Hematopoietic multipotent progenitor cell (in vitro differentiated cells): ENCODE data around the gene MED15. TPM values are rescaled to one million over a fixed set of nuclear protein-coding genes. Genes with fewer than 3 reads are reported as not detected.
A peak's percentile ranks its signal among the peaks of the same experiment; 100 is the strongest.

Experiments
- DNase-seq, 3 donors: peaks; one replicate each; pipeline ENCODE4 v3.0.0-alpha.2; 2011 to 2015; ENCODE audit warnings: low read depth in 2 of 3, low spot score in 2 of 3
- total RNA-seq: library from RNA; depleted of rRNA; stranded (reverse); fragments of >200 nt; gene quantifications from one replicate; pipeline ENCODE4 v1.2.3, GENCODE V29; 2012

The MED15 gene
- total RNA-seq, 1 donor: 97.8 TPM

DNA sequence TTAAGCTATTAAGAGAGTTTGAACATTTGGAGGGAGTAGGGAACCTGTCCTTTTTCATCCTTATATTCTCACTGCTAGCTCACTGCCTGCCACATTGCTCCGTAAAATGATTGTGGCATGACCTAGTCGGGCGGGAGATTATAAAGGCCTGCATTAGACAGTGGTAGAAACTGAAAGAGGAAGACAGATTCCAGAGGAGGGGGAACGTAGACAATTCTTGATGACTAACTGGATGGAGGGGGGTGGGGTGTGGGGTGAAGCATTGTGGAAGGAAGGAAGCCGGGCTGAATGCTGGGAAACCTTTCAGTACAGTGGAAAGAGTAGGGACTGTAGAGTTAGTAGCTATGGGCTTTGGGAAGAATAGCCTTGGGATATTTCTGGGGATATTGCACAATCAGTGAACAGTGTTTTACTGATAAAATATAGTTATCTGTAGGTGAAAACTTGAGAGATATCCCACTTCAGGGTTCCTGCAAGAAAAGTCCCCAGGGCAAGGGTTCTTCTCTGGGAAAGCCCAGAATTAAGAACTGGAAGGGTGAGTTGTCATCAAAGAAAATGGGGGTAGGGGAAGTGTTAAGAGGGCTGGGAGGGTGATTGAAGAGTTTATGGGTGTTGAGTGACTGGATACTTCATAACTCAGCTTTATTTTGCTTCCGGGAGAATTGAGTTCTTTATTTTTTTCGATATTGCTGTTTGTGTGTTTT is 2.1 kb downstream of the MED15 start:
- DNase-seq: peak in 2 of 3 donors; percentile 84 to 89

- no peak for DNase-seq
These were observed 3.6 kb downstream of the MED15 start for GRCh38 chr22:20510811-20511577.

DNA sequence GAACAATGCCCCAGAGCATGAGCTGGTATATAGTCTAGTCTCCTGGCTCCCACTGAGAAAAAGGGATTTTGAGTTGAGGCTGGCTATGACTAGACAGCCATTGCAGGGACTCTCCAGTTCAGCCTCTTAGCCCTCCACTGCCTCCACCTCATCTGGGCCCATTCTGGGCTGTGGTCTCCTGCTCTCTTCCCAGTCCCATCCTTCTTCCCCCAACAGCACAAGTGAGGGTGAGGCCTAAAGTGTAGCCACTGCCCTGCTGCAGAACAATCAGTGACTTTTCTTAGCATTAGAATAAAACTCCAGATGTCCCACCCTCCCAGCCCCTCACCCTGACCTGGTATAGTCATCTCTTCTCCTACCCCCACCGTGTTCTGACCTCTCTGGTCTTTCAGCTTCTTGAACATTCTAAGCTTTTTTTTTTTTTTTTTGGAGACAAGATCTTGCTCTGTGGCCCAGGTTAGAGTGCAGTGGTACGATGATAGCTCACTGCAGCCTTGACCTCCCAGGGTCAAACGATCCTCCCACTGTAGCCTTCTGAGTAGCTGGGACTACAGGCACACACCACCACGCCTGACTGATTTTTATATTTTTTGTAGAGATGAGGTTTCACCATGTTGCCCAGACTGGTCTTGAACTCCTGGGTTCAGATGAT is 4.3 kb downstream of the MED15 start:
- no peak for DNase-seq

DNA sequence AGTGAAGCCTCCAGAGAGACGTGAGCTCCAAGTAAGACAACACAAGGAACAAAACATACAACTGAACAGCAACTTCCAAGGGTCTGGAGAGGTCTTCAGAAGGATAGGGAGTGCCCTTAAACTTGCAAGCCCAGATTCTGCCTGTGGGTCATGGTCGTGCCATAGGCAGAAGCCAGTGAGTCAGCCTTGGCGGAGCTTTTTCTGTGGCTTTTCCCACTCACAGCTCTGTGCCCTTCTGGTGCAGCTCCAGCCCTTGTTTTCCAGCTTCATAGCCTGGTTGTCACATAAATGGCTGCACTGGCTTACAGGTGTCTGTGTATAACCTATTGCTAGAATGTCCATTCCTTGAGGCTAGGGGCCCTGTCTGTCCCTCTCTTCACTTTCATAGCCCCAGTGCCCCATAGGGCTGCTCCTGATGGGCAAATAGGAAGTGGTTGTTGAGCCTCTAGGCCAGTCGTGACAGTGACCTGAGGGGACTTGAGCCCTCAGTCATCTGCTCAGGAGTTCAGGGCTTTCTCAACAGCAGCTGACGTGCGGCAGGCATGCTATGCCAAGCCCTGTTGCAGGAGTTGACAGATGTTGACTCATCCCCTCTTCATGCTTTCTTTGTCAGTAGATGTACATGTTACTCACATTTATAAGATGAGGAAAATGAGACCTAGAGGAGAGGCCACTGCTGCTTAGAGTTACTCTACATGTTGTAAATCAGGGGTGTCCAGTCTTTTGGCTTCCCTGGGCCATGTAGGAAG is 7.4 kb downstream of the MED15 start:
- DNase-seq: no peak

GRCh38 chr22:20516399-20516798 is 9.0 kb downstream of the MED15 start:
- no peak for DNase-seq

GRCh38 chr22:20517422-20517821 is 10.0 kb downstream of the MED15 start:
- no peak for DNase-seq

DNA sequence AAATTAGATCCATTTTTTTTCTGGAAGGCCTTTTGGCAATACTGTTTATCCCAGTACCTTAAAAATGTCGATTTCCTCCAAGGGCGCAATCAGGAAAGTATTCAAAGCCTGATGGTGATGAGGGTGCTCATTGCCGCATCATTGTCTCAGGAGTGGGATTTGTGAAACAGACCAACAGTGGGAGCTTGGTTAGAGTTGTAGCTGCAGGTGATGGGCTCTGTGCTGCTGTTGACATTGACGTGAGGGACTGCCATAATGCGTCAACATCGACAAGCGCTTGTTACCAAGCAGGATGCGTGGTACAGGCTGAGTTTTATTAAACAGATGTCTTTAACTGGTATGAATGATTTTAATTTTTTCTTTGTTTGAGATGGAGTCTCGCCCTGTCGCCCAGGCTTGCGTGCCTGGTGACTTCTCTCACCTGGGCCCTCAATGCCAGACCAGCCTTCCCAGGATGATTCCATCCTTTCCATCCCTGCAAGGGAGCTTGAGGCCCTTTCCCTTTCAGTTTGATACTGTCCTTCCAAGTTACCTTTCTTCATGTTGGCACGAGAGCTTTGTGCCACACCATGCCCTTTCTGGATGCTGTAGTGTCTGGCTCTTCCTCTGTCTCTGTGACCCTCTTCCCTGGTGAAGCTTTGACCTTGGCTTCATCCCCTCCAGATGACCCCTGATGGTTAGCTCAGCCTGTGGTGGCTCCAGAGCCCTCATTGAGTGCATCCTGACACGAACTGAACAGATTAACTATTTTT is 10.6 kb downstream of the MED15 start:
- no peak for DNase-seq

GRCh38 chr22:20519558-20519957 is 12.1 kb downstream of the MED15 start:
- DNase-seq: no peak

DNA sequence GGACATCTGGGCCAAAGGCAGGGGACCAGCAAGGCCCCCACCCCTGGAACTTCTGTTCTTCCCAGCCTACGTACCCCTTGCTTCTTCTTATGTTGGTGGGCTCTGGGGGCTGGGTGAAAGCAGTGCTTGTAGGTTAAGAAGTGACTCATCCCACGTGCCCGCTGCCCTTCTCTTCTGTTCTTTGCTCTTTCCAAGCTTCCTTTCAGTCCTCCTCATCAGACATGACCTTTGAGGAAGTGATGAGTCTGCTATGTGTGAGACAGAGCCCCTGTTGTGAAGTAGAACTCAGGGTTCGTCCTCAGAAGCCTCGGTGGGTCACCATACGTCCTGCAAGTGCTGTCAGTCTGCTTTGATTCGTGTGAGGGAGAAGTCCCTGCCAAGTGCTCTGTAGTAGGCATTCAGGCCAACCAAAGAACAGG is 12.7 kb downstream of the MED15 start:
- DNase-seq: no peak

GRCh38 chr22:20522134-20523004 is 15.0 kb downstream of the MED15 start:
- no peak for DNase-seq

DNA sequence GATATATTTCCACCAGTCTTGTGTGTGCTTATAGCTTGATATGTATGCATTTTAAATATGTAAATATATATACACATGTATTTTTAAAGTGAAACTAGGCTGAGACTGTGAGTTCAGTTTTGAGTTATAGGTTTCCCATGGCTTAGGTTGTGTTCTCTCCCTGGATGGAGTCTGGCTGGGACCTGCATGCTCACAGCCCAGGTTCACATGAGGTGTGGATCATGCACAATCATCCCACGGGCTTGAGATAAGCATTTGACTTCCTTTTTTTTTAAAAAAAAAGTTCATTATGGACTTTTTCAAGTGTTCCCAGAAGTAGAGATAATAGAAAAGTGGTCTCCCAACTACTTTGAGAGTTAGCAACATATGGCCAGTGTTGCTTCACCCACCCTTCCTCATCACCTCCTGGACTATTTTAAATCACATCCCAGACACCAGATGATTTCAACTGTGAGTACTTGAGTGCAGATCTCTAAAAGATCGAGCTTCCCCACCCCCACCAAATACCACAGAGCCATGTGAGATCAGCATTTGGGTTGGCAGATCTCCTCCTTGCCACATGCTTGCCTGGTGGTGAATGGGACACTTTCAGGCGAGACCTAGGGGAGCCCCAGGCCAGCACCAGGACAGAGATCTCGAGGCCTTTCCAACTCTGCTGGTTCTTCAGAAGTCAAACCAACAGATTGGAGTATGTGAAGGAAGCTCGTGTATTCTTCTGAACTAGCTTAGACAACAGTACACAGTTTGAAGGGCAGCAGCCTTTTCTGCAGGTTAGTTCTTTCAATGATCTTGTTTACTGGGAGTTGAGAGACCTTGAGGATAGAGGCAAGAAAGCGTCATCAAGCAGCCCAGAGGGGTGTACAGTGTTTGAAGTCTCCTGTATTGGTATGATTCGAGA is 15.9 kb downstream of the MED15 start:
- peak in 2 of 3 donors; percentile 28 to 53 for DNase-seq

DNA sequence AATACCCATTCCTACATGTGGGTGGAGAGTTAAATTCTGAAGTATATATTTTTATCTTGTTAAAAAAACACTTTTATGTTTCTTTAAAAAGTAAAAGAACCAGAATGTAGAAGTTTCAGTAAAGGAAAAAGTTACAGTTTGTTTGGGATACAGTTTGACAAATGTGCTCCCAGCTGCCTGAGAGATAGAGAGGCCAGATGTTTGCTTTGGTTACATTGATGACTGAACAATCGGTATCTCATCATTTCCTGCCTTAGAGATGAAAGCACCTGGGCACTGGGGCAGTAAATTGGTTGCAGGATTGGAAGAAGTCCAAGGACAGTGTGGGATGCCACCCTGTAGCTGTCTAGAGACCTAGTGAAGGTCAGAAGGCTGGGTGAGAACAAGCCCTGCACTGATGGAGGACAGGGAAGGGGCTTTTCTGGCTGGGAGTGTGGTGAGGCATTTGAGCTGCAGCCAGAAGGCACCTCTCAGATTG is 16.6 kb downstream of the MED15 start:
- DNase-seq: no peak

GRCh38 chr22:20525048-20525447 is 17.6 kb downstream of the MED15 start:
- DNase-seq: no peak

GRCh38 chr22:20526305-20526627 is 18.9 kb downstream of the MED15 start:
- no peak for DNase-seq

- DNase-seq: no peak
These were observed 19.4 kb downstream of the MED15 start for GRCh38 chr22:20526628-20527355.

GRCh38 chr22:20528405-20528978 is 21.1 kb downstream of the MED15 start:
- no peak for DNase-seq
